H9 (cell line): Measurements from ENCODE around the gene SLC16A7. TPM values are rescaled to one million over a fixed set of nuclear protein-coding genes. Genes with fewer than 3 reads are reported as not detected.

ENCODE experiments used
- DNase-seq: peaks from one replicate; pipeline ENCODE4 v3.0.0-alpha.2; 2017
- H2AFZ ChIP-seq: one replicate; pipeline ENCODE4 v1.6.1; 2013; ENCODE audit warnings: mild to moderate bottlenecking, low read length, control low read depth, moderate library complexity
- H2AK5ac ChIP-seq: 2 replicates; pipeline ENCODE4 v1.6.1; 2013; ENCODE audit warnings: low read length, control low read depth, mixed read lengths; ENCODE audit not compliant: insufficient read length
- H2BK120ac ChIP-seq: one replicate; pipeline ENCODE4 v1.6.1; 2013; ENCODE audit warnings: low read depth, mild to moderate bottlenecking, low read length, control low read depth, inconsistent platforms; ENCODE audit not compliant: poor library complexity, severe bottlenecking
- H2BK12ac ChIP-seq: 2 replicates; pipeline ENCODE4 v1.6.1; 2013; ENCODE audit warnings: low read length, control low read depth, mixed read lengths, low read depth; ENCODE audit not compliant: insufficient read length
- H2BK15ac ChIP-seq: 2 replicates; pipeline ENCODE4 v1.6.1; 2013; ENCODE audit warnings: low read depth, low read length, control low read depth
- H2BK20ac ChIP-seq: one replicate; pipeline ENCODE4 v1.6.1; 2013; ENCODE audit warnings: low read depth, mild to moderate bottlenecking, low read length, control low read depth, inconsistent platforms; ENCODE audit not compliant: poor library complexity, severe bottlenecking
- H2BK5ac ChIP-seq: 2 replicates; pipeline ENCODE4 v1.6.1; 2013; ENCODE audit warnings: low read length, control low read depth, mixed read lengths; ENCODE audit not compliant: insufficient read length
- H3K14ac ChIP-seq: 2 replicates; pipeline ENCODE4 v1.6.1; 2013; ENCODE audit warnings: low read length, control low read depth; ENCODE audit not compliant: insufficient read depth
- H3K18ac ChIP-seq: 2 replicates; pipeline ENCODE4 v1.6.1; 2013; ENCODE audit warnings: low read depth, mild to moderate bottlenecking, mixed read lengths, low read length, control low read depth; ENCODE audit not compliant: insufficient read length
- H3K23ac ChIP-seq: 2 replicates; pipeline ENCODE4 v1.6.1; 2013; ENCODE audit warnings: low read length, control low read depth, mixed read lengths, low read depth; ENCODE audit not compliant: insufficient read length
- H3K23me2 ChIP-seq: 2 replicates; pipeline ENCODE4 v1.6.1; 2013; ENCODE audit warnings: low read depth, mild to moderate bottlenecking, mixed read lengths, low read length, control low read depth; ENCODE audit not compliant: insufficient read length, poor library complexity, severe bottlenecking
- H3K27ac ChIP-seq: 2 replicates; pipeline ENCODE4 v1.5.1; 2013; ENCODE audit warnings: low read length, control low read depth, mixed read lengths, low read depth; ENCODE audit not compliant: insufficient read length
- H3K27me3 ChIP-seq: 2 replicates; pipeline ENCODE4 v1.6.1; 2013; ENCODE audit warnings: low read length, control low read depth, inconsistent platforms; ENCODE audit not compliant: insufficient read depth
- H3K4ac ChIP-seq: 2 replicates; pipeline ENCODE4 v1.6.1; 2013; ENCODE audit warnings: low read depth, mild to moderate bottlenecking, control low read depth, inconsistent platforms, low read length, moderate library complexity
- H3K4me1 ChIP-seq: 2 replicates; pipeline ENCODE4 v1.6.1; 2013; ENCODE audit warnings: low read length, control low read depth, inconsistent platforms; ENCODE audit not compliant: insufficient read depth
- H3K4me2 ChIP-seq: 2 replicates; pipeline ENCODE4 v1.6.1; 2013; ENCODE audit warnings: low read length, control low read depth, mixed read lengths; ENCODE audit not compliant: insufficient read length, insufficient read depth
- H3K56ac ChIP-seq: 2 replicates; pipeline ENCODE4 v1.6.1; 2013; ENCODE audit warnings: low read depth, mild to moderate bottlenecking, mixed read lengths, low read length, control low read depth; ENCODE audit not compliant: insufficient read length
- H3K79me1 ChIP-seq: 2 replicates; pipeline ENCODE4 v1.6.1; 2013; ENCODE audit warnings: low read depth, mild to moderate bottlenecking, moderate library complexity, low read length, control low read depth, inconsistent platforms; ENCODE audit not compliant: insufficient read depth, poor library complexity, severe bottlenecking
- H3K79me2 ChIP-seq: 2 replicates; pipeline ENCODE4 v1.6.1; 2013; ENCODE audit warnings: low read length, control low read depth, inconsistent platforms; ENCODE audit not compliant: insufficient read depth
- H3K9ac ChIP-seq: 2 replicates; pipeline ENCODE4 v1.6.1; 2013; ENCODE audit warnings: low read length, control low read depth, mixed read lengths; ENCODE audit not compliant: insufficient read length; ENCODE audit errors: extremely low read depth
- H3K9me3 ChIP-seq: one replicate; pipeline ENCODE4 v1.6.1; 2013; ENCODE audit warnings: low read depth, low read length, inconsistent platforms; ENCODE audit not compliant: control insufficient read depth
- H3T11ph ChIP-seq: one replicate; pipeline ENCODE4 v1.6.1; 2013; ENCODE audit warnings: mild to moderate bottlenecking, low read length, control low read depth, inconsistent platforms
- H4K20me1 ChIP-seq: one replicate; pipeline ENCODE4 v1.6.1; 2013; ENCODE audit not compliant: control insufficient read depth, insufficient read length, insufficient read depth
- H4K5ac ChIP-seq: 2 replicates; pipeline ENCODE4 v1.6.1; 2013; ENCODE audit warnings: low read depth, mild to moderate bottlenecking, mixed read lengths, low read length, control low read depth; ENCODE audit not compliant: insufficient read length
- H4K8ac ChIP-seq: replicated peaks from 2 replicates; pipeline ENCODE4 v1.6.1; 2013; ENCODE audit warnings: low read length, control low read depth, mixed read lengths, low read depth; ENCODE audit not compliant: insufficient read length
- H4K91ac ChIP-seq: 2 replicates; pipeline ENCODE4 v1.6.1; 2013; ENCODE audit warnings: low read depth, mild to moderate bottlenecking, moderate library complexity, mixed read lengths, low read length, control low read depth; ENCODE audit not compliant: insufficient read length
- H3K27ac Mint-ChIP-seq, 3 experiments: 2 replicates in 2 of 3; 3 replicates in 1 of 3; pipeline ENCODE4 v1.8.0; 2020 to 2021; ENCODE audit warnings: mixed read lengths in 3 of 3, mild to moderate bottlenecking in 1 of 3, moderate library complexity in 1 of 3
- H3K27me3 Mint-ChIP-seq: 2 replicates; pipeline ENCODE4 v1.8.0; 2021; ENCODE audit warnings: low read depth, mild to moderate bottlenecking, moderate library complexity, mixed read lengths
- H3K36me3 Mint-ChIP-seq, 3 experiments: 2 replicates in 2 of 3; 3 replicates in 1 of 3; pipeline ENCODE4 v1.8.0; 2020 to 2021; ENCODE audit warnings: low read depth in 3 of 3, mixed read lengths in 3 of 3; ENCODE audit not compliant: insufficient read depth in 1 of 3
- H3K4me1 Mint-ChIP-seq, 2 experiments: 2 replicates each; pipeline ENCODE4 v1.8.0; 2020; ENCODE audit warnings: mixed read lengths in 2 of 2
- H3K4me3 Mint-ChIP-seq, 2 experiments: 2 replicates in 1 of 2; 3 replicates in 1 of 2; pipeline ENCODE4 v1.8.0; 2020 to 2021; ENCODE audit warnings: mild to moderate bottlenecking in 2 of 2, mixed read lengths in 2 of 2, moderate library complexity in 1 of 2
- H3K9me3 Mint-ChIP-seq, 2 experiments: 2 replicates in 1 of 2; 3 replicates in 1 of 2; pipeline ENCODE4 v1.8.0; 2020; ENCODE audit warnings: mild to moderate bottlenecking in 2 of 2, mixed read lengths in 2 of 2, moderate library complexity in 1 of 2
- CTCF ChIP-seq: fragments of 200-600 bp; sonication (generic); conservative IDR thresholded peaks from 3 replicates; pipeline ENCODE4 v1.8.0; 2021; ENCODE audit warnings: antibody characterized with exemption, mild to moderate bottlenecking
- WGBS: extraction: QIAGEN DNeasy Blood & Tissue Kit; methylation state at CpG from one replicate; pipeline ENCODE4 v1.1.7; 2013; ENCODE audit warnings: missing lambda C conversion rate, low lambda C conversion rate, mixed read lengths; ENCODE audit not compliant: insufficient read length; ENCODE audit errors: extremely low coverage; 5-methylcytosine and 5-hydroxymethylcytosine counted together
- total RNA-seq: library from RNA; stranded (reverse); gene quantifications from 2 replicates; pipeline ENCODE4 v1.2.1, GENCODE V29; 2021

The SLC16A7 gene
- total RNA-seq, 1 experiment from 2014 or later: 2.2 TPM

GRCh38 chr12:59595565-59595882 lies 305 bp upstream of the SLC16A7 start:
- Histone ChIP-seq H3K4ac (no peak overlapping the region), H4K5ac (no peak overlapping the region), H2AK5ac (no peak overlapping the region), H3K27me3 (no peaks in the 10 kb centered on the region; the same call in 1 of the 2 replicates), H3K56ac (no peak overlapping the region), H3K9me3 (no peaks in the 10 kb centered on the region), H2BK5ac (no peak overlapping the region), H4K8ac (no peak overlapping the region), H3K27ac (no peak overlapping the region), H3K4me2 (peak overlapping the region; percentile 90), H3K79me1 (no peaks in the 10 kb centered on the region), H2AFZ (peak overlapping the region; percentile 83), H2BK120ac (no peak overlapping the region), H3K14ac (no peak overlapping the region), H2BK12ac (no peak overlapping the region), H3K4me1 (no peaks in the 10 kb centered on the region), H3K79me2 (no peaks in the 10 kb centered on the region), H4K20me1 (no peaks in the 10 kb centered on the region), H3K9ac (peak overlapping the region; percentile 41), H3K23ac (no peak overlapping the region), H4K91ac (no peak overlapping the region), H3K18ac (no peak overlapping the region), H2BK15ac (no peak overlapping the region), H3K23me2 (peaks cover 11% of the 10 kb centered on the region), H3T11ph (no peak overlapping the region), H2BK20ac (no peak overlapping the region)
- Mint-ChIP-seq H3K9me3 (no peaks in the 10 kb centered on the region), H3K27me3 (peaks cover 37% of the 10 kb centered on the region), H3K4me3 (peak overlapping the region; percentile 66 to 85), H3K4me1 (peaks cover 17 to 19% of the 10 kb centered on the region in 2 experiments), H3K36me3 (no peaks in the 10 kb centered on the region), H3K27ac (no peak overlapping the region)
- WGBS: no CpG with 5 or more reads among the region's 5 CpGs
- no peak for TF ChIP-seq CTCF
- DNase-seq: no peak
